Activated B cell treated with CpG ODN at 0.5 μM for 24 hours (primary cell): ENCODE data around the gene GNG12. TPM values are rescaled to one million over a fixed set of nuclear protein-coding genes. Genes with fewer than 3 reads are reported as not detected.

Experiments used
- ATAC-seq: fragments of 200-7000 bp; cut with Tn5 transposase; one replicate; pipeline ENCODE4 v1.10.0; 2021; ENCODE audit warnings: low read depth, mild to moderate bottlenecking, moderate library complexity
- CTCF ChIA-PET: fragments of 350-600 bp; sonication (Branson Sonifier 250); formaldehyde crosslinking; loops from one replicate; lab custom pipeline; 2021; ENCODE audit warnings: antibody characterized with exemption; lab: Charles Lee
- POLR2A ChIA-PET: fragments of 350-600 bp; sonication (Branson Sonifier 250); formaldehyde crosslinking; loops from one replicate; lab custom pipeline; 2021; ENCODE audit warnings: antibody characterized with exemption; lab: Charles Lee
- DNase-seq: peaks from one replicate; pipeline ENCODE4 v3.0.0; 2022
- H3K27ac Mint-ChIP-seq: one replicate; pipeline ENCODE4 v1.8.0; 2020; ENCODE audit warnings: mixed read lengths
- H3K27me3 Mint-ChIP-seq: one replicate; pipeline ENCODE4 v1.8.0; 2021; ENCODE audit warnings: mixed read lengths
- H3K36me3 Mint-ChIP-seq: one replicate; pipeline ENCODE4 v1.8.0; 2021; ENCODE audit warnings: low read depth, mixed read lengths
- H3K4me1 Mint-ChIP-seq: one replicate; pipeline ENCODE4 v1.8.0; 2021; ENCODE audit warnings: mixed read lengths
- H3K4me3 Mint-ChIP-seq: one replicate; pipeline ENCODE4 v1.8.0; 2020; ENCODE audit warnings: mild to moderate bottlenecking, mixed read lengths
- H3K9me3 Mint-ChIP-seq: one replicate; pipeline ENCODE4 v1.8.0; 2020; ENCODE audit warnings: mixed read lengths
- intact Hi-C: fragments of 100-400 bp; cut with micrococcal nuclease; formaldehyde crosslinking; loops from one replicate; pipeline ENCODE4 v1.15.1; 2024
- total RNA-seq: library from RNA; stranded (reverse); gene quantifications from 2 replicates; pipeline ENCODE4 v1.2.3, GENCODE V29; 2022
- TF ChIP-seq, protein P1 (sequence below): fragments of 200-600 bp; IDR thresholded peaks from one replicate; pipeline ENCODE4 v1.8.0; 2022; ENCODE audit warnings: antibody characterized with exemption, mild to moderate bottlenecking

GNG12 gene
- total RNA-seq, 1 donor from 2014 or later: not detected

GRCh38 chr1:67860776-67861175, 27.5 kb upstream of the GNG12 start:
- ChIA-PET CTCF (no interaction called here), POLR2A (no interaction called here)
- TF ChIP-seq, protein P1, sequence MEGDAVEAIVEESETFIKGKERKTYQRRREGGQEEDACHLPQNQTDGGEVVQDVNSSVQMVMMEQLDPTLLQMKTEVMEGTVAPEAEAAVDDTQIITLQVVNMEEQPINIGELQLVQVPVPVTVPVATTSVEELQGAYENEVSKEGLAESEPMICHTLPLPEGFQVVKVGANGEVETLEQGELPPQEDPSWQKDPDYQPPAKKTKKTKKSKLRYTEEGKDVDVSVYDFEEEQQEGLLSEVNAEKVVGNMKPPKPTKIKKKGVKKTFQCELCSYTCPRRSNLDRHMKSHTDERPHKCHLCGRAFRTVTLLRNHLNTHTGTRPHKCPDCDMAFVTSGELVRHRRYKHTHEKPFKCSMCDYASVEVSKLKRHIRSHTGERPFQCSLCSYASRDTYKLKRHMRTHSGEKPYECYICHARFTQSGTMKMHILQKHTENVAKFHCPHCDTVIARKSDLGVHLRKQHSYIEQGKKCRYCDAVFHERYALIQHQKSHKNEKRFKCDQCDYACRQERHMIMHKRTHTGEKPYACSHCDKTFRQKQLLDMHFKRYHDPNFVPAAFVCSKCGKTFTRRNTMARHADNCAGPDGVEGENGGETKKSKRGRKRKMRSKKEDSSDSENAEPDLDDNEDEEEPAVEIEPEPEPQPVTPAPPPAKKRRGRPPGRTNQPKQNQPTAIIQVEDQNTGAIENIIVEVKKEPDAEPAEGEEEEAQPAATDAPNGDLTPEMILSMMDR: no peak
- no peaks in the 10 kb centered on the region for H3K4me1 Mint-ChIP-seq
- intact Hi-C loops: no loop called here
- H3K27ac Mint-ChIP-seq: no peak overlapping the region
- no peak for ATAC-seq
- peaks cover 17% of the 10 kb centered on the region for H3K27me3 Mint-ChIP-seq
- DNase-seq: no peak
- no peaks in the 10 kb centered on the region for H3K36me3 Mint-ChIP-seq
- no peaks in the 10 kb centered on the region for H3K9me3 Mint-ChIP-seq
- no peak overlapping the region for H3K4me3 Mint-ChIP-seq

DNA sequence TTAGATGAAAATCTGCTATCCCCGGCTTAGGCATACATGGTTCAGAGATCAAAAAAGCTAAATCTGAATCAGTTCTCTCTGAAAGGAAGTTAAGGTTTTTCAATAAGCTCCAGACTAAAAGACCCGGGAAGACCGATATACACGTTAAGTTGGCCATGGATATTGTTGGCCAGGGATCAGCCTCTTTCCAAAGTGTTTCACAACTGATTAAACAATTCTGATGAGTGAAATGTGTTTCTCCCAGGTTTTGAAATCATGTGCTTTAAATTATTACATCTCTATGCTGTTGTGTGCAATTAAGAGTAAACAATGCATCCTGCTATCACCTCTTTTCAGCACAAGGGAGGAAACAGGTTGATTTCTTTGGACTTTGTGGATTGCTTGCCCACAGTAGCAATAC, 23.7 kb upstream of the GNG12 start:
- H3K36me3 Mint-ChIP-seq: no peaks in the 10 kb centered on the region
- CTCF ChIA-PET: no interaction called here
- no peak for ATAC-seq

DNA sequence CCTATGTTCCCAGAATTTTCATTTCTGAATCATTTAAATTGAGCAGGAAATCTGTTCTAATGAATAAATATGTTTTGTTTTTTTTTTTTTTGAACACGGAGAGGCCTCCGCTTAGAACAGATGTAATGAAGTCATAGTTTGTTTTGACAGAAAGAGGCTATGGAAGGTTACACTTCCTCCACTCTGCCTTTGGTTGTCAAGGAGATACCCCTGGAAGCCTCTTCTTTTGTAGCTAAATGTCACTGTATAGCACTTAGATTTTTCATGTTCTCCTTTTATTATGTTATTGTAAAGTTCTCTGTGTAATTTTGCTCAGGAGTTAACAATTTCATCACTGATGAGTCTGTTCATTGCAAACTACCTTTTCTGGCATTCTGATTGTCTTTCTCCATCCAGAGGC, 22.7 kb upstream of the GNG12 start:
- Mint-ChIP-seq H3K4me1 (no peaks in the 10 kb centered on the region), H3K27ac (no peak overlapping the region), H3K9me3 (no peaks in the 10 kb centered on the region), H3K36me3 (no peaks in the 10 kb centered on the region), H3K27me3 (peaks cover 15% of the 10 kb centered on the region), H3K4me3 (no peak overlapping the region)
- intact Hi-C loops: loop anchor here (10.0 kb wide), 1 partner anchor 259 kb away; no protein-coding TSS in a partner anchor
- ChIA-PET POLR2A (no interaction called here), CTCF (no interaction called here)
- TF ChIP-seq, protein P1: no peak
- ATAC-seq: no peak
- DNase-seq: no peak

More for the DNA sequence above, 23.7 kb upstream of the GNG12 start:
- POLR2A ChIA-PET: no interaction called here
- Mint-ChIP-seq H3K4me1 (no peaks in the 10 kb centered on the region), H3K27ac (no peak overlapping the region), H3K27me3 (peaks cover 16% of the 10 kb centered on the region), H3K9me3 (no peaks in the 10 kb centered on the region), H3K4me3 (no peak overlapping the region)
- DNase-seq: no peak
- intact Hi-C loops: loop anchor here (10.0 kb wide), 1 partner anchor 258 kb away; no protein-coding TSS in a partner anchor
- TF ChIP-seq, protein P1: no peak

GRCh38 chr1:67855444-67855843, 22.2 kb upstream of the GNG12 start:
- no peak overlapping the region for H3K27ac Mint-ChIP-seq
- no peaks in the 10 kb centered on the region for H3K4me1 Mint-ChIP-seq
- intact Hi-C loops: loop anchor here (10.0 kb wide), 1 partner anchor 259 kb away; no protein-coding TSS in a partner anchor
- no peaks in the 10 kb centered on the region for H3K9me3 Mint-ChIP-seq
- no peak overlapping the region for H3K4me3 Mint-ChIP-seq
- ATAC-seq (no peak), DNase-seq (no peak)
- ChIA-PET POLR2A (no interaction called here), CTCF (no interaction called here)
- TF ChIP-seq, protein P1: no peak
- H3K27me3 Mint-ChIP-seq: peaks cover 12% of the 10 kb centered on the region
- no peaks in the 10 kb centered on the region for H3K36me3 Mint-ChIP-seq

DNA sequence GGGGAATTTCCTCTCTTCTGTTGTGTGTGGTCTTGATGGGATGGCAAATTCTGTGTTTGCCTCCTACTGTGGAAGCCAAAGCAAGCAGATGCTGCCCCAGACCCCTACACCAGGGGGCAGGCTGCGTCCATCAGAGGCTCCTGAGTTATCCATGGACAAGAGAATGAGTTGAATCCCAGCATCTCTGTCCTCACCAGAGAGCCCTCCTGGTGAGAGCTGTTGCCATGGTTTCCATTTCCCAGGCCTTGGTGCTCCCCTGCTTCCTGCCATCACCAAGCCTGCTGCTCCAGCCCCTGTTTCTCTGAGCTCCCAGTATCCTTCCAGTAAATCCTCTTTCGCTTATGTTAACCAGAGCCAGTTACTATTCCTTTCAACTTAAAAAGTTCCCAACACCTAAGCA, 20.4 kb upstream of the GNG12 start:
- TF ChIP-seq, protein P1: no peak
- Mint-ChIP-seq H3K4me1 (no peaks in the 10 kb centered on the region), H3K4me3 (no peak overlapping the region), H3K36me3 (no peaks in the 10 kb centered on the region), H3K9me3 (no peaks in the 10 kb centered on the region), H3K27me3 (peaks cover 16% of the 10 kb centered on the region), H3K27ac (no peak overlapping the region)
- ATAC-seq (no peak), DNase-seq (no peak)
- intact Hi-C loops: loop anchor here (10.0 kb wide), 1 partner anchor 261 kb away; no protein-coding TSS in a partner anchor
- ChIA-PET POLR2A (no interaction called here), CTCF (no interaction called here)
